Uterus (tissue), 2 donors: ENCODE measurements around the gene TTC13.

Experiments used
- CTCF ChIP-seq, 4 experiments: fragments of 200-600 bp in 2 of 4; fragments of 450-650 bp in 2 of 4; sonication (generic) in 2 of 4; IDR thresholded peaks; one replicate each; pipeline ENCODE4 v1.5.1; 2016 to 2019; ENCODE audit warnings: antibody characterized with exemption in 4 of 4, mild to moderate bottlenecking in 2 of 4, moderate library complexity in 1 of 4
- POLR2A ChIP-seq, 2 donors: fragments of 450-650 bp; IDR thresholded peaks; one replicate each; pipeline ENCODE4 v1.6.1; 2016; ENCODE audit warnings: antibody characterized with exemption in 2 of 2, mild to moderate bottlenecking in 1 of 2, moderate library complexity in 1 of 2

GRCh38 chr1:230900984-230901383 is 77.7 kb downstream of the TTC13 start:
- TF ChIP-seq CTCF (IDR thresholded peaks at IDR 0.05) = no peak
- no peak for TF ChIP-seq POLR2A (IDR thresholded peaks at IDR 0.05)
